Dedifferentiated amniotic fluid mesenchymal stem cell (primary cell): ENCODE results near the gene MICB.
"Not testable (repeated sequence)": the region's sequence is repeated elsewhere in the genome, so short reads cannot be mapped to it uniquely, and the experiment has no call there.

Experiments used
- DNase-seq: peaks from one replicate; pipeline ENCODE4 v3.0.0-alpha.2; 2016; ENCODE audit errors: extremely low spot score

The MICB gene

GRCh38 chr6:31473780-31474761 is 23.9 kb upstream of the MICB start:
- DNase-seq = peak; percentile 21

GRCh38 chr6:31474871-31475286 is 23.1 kb upstream of the MICB start:
- no peak for DNase-seq

- DNase-seq = no peak
These were observed 21.3 kb upstream of the MICB start for GRCh38 chr6:31476515-31477139.

GRCh38 chr6:31477521-31477920 is 20.4 kb upstream of the MICB start:
- DNase-seq = no peak

- no peak for DNase-seq
These were observed 19.6 kb upstream of the MICB start for GRCh38 chr6:31478186-31478950.

- DNase-seq = no peak
These were observed 18.6 kb upstream of the MICB start for GRCh38 chr6:31479151-31479932.

GRCh38 chr6:31479933-31480535 is 17.9 kb upstream of the MICB start:
- DNase-seq = no peak

- DNase-seq = no peak
These were observed 17.4 kb upstream of the MICB start for GRCh38 chr6:31480574-31480973.

- DNase-seq = no peak
These were observed 14.6 kb upstream of the MICB start for GRCh38 chr6:31483392-31483791.

GRCh38 chr6:31485055-31485454 is 12.9 kb upstream of the MICB start:
- DNase-seq = no peak

- not testable (repeated sequence) for DNase-seq
These were observed 11.7 kb upstream of the MICB start for GRCh38 chr6:31486065-31486837.

- not testable (repeated sequence) for DNase-seq
These were observed 10.3 kb upstream of the MICB start for GRCh38 chr6:31487674-31488073.

- DNase-seq = no peak
These were observed 8.9 kb upstream of the MICB start for GRCh38 chr6:31489086-31489485.

GRCh38 chr6:31490115-31490873 is 7.7 kb upstream of the MICB start:
- no peak for DNase-seq

- DNase-seq = not testable (repeated sequence)
These were observed 4.4 kb upstream of the MICB start for GRCh38 chr6:31493550-31493874.

- peak; percentile 64 for DNase-seq
These were observed 3.9 kb upstream of the MICB start for GRCh38 chr6:31493875-31494694.

- DNase-seq = peak; percentile 27
These were observed 2.4 kb upstream of the MICB start for GRCh38 chr6:31495580-31495979.

- not testable (repeated sequence) for DNase-seq
These were observed 1.1 kb upstream of the MICB start for GRCh38 chr6:31496826-31497225.

GRCh38 chr6:31498748-31499147 is 803 bp downstream of the MICB start:
- DNase-seq = no peak
